D721Med (cell line): Measurements from ENCODE around the gene HSF5.

Experiments
- DNase-seq: peaks from one replicate; pipeline ENCODE4 v3.0.0; 2011; ENCODE audit warnings: low spot score; ENCODE audit not compliant: insufficient read length
- FAIRE-seq: peaks from 2 replicates; lab custom pipeline; 2011; peaks lifted over from hg19 to GRCh38; lab: Jason Lieb, UNC
- TF ChIP-seq, protein P1 (sequence below): IDR thresholded peaks from 2 replicates; pipeline ENCODE4 v1.5.1; 2012; ENCODE audit warnings: mild to moderate bottlenecking, control low read depth; ENCODE audit not compliant: insufficient read depth; ENCODE audit errors: missing control alignments

The HSF5 gene

DNA sequence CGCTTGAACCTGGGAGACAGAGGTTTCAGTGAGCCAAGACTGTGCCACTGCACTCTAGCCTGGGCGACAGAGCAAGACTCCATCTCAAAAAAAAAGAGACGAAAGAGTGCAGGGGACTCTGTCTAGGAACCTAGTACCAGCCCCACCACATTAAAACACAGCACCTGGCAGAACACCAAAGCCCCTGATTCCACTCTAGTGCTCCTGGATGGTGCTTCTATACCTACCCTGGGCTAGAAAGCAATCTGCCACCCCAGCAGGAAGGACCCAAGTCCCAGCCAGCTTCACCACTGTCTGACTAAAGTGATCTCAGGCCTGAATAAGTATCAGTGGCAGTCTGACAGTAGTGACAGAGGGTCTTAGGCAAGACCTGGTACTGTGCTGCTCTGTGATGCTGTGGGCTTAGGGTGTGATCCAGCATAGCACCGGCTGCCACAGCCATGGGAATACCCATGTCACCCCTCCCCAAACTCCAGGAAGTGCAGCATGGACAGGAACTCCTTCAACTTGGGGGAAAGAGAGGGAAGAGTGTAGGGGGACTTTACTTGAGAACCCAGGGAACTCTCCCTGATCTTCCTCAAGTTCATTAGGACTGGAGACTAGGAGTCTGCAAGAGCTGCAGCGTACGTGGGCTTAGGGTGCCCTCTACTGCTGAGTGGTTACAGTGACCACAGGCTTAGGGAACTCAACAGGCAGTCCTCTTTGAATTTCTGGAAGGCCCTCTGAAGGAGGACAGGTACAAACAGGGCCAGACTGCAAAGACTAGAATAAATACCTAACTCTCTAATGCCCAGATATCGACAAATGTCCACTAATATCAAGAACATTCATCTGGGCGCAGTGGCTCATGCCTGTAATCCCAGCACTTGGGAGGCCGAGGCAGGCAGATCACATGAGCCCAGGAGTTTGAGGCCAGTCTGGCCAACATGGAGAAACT lies 40.9 kb downstream of the HSF5 start:
- FAIRE-seq (no peak), DNase-seq (peak; percentile 26)
- TF ChIP-seq, protein P1, sequence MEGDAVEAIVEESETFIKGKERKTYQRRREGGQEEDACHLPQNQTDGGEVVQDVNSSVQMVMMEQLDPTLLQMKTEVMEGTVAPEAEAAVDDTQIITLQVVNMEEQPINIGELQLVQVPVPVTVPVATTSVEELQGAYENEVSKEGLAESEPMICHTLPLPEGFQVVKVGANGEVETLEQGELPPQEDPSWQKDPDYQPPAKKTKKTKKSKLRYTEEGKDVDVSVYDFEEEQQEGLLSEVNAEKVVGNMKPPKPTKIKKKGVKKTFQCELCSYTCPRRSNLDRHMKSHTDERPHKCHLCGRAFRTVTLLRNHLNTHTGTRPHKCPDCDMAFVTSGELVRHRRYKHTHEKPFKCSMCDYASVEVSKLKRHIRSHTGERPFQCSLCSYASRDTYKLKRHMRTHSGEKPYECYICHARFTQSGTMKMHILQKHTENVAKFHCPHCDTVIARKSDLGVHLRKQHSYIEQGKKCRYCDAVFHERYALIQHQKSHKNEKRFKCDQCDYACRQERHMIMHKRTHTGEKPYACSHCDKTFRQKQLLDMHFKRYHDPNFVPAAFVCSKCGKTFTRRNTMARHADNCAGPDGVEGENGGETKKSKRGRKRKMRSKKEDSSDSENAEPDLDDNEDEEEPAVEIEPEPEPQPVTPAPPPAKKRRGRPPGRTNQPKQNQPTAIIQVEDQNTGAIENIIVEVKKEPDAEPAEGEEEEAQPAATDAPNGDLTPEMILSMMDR: peak; percentile 97

DNA sequence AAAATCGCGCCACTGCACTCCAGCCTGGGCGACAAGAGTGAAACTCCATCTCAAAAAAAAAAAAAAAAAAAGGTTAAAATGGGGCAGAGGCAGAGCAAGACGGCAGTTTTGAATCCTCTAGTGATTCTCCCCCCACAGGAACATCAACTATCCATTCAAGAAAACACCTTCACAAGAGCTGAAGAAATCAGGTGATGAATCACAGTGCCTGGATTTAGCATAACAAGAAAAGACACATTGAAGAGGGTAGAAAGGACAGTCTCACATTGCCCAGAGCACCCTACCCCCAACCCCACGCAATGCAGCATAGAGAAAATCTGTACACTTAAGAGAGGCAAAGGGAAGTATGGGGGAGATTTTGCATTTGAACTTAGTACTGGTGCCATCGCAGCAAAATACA lies 42.1 kb downstream of the HSF5 start:
- FAIRE-seq: no peak
- no peak for DNase-seq
- TF ChIP-seq, protein P1: no peak

DNA sequence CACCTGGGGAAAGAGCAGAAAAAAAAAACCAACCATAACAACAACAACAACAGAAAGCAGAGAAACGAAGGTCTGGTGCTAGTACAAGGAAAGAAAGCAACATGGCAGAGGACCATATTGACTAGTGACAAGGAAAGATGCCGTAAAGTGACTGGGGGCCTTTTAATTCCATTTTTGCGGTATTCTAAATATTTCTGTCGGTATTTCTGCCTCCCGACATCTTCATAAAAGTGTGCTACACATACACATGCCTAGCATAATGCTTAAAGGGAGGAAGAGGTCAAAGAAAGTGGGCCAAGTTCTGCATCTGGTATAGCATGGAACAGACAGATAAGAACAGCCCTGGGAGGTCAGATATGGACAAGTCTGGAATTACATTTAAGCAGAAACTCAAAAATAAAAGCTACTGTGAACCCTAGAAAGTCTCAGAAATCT lies 51.4 kb downstream of the HSF5 start:
- FAIRE-seq (no peak), DNase-seq (no peak)
- TF ChIP-seq, protein P1: no peak

DNA sequence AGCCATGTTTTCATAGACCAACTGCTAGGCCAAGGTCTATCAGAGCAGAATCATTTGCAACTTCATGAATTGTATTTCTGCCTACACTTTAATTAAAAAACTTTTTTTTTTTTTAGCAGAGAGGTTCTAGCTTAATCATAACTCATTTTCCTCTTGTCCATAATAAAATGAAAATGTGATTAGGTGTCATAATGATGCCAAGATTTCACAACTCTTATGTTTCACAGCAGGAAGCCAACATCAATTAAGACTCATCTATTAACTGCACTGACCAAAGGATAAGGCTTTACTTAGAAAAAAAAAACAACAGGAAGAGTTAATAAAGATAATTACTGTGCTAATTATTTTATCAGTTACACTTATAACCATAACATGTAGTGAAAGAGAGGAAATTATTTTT lies 52.0 kb downstream of the HSF5 start:
- FAIRE-seq: no peak
- TF ChIP-seq, protein P1: no peak
- DNase-seq: no peak

DNA sequence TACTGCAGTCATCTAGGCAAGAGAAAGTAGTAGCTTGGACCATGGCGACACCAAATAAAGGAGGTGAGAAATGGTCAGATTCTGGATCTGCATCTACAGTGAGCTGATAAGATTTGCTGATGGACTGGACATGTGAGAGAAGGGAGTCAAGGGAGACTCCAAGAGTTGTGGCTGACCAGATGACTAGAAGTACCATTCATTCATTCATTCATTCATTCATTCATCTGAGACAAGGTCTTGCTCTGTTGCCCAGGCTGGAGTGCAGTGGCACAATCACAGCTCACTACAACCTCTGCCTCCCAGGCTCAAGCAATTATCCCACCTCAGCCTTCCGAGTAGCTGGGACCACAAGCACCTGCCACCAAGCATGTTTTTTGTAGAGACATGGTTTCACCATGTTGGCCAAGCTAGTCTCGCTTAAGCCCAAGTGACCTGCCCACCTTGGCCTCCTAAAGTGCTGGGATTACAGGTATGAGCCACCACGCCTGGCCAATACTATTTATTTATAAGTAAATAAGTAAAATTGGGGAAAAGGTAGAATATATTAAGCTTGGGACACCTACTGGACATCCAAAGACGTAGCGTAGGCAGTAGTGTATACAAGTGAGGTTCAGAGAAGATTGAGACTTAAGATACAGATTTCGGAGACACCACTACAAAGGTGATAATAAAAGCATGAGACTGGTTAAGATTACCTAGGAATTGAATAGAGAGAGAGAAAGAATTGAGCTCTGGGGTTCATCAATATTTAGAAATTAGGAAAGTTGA lies 55.2 kb downstream of the HSF5 start:
- no peak for DNase-seq
- FAIRE-seq: no peak
- TF ChIP-seq, protein P1: no peak

DNA sequence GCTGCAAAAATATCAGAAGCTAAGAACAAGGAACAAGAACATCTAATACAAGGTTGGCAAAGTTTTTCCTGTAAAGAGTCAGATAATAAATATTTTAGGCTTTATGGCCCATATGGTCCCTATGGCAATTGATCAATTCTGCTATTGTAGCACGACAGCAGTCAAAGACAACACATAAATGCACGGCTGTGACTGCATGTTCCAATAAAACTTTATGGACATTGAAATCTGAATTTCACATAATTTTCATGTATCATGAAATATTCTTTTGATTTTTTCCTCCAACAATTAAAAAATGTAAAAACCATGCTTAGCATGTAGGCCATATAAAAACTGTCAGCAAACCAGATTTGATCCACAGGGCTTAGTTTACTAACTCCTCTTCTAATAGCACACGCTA lies 60.4 kb downstream of the HSF5 start:
- TF ChIP-seq, protein P1: no peak
- DNase-seq (no peak), FAIRE-seq (no peak)

DNA sequence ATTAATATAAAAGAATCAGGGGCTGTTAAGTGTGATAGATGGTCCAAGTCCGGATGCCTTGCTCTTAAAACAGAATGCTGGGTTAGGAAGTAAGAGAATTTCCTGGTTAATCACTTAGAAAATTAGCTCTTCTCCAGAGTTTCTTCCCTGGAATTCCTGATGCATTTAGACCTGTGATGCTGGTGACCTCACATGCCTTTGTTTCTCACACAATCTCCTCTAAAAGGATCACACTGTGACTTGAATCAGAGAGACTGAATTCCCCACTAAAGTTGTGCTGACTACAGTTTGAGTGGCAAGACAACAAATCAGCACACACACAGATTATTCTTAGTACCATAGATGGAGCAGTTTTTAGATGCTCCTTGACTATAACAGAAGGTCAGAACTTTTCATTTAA lies 66.5 kb downstream of the HSF5 start:
- TF ChIP-seq, protein P1: no peak
- FAIRE-seq: no peak
- DNase-seq: no peak
